HG03064 (cell line): ENCODE measurements around the gene THSD1.
"Not testable (repeated sequence)": the region's sequence is repeated elsewhere in the genome, so short reads cannot be mapped to it uniquely, and the experiment has no call there.

Experiments
- ATAC-seq: cut with Tn5 transposase; IDR thresholded peaks from one replicate; pipeline ENCODE4 v1.9.1; 2021; ENCODE audit warnings: low read depth; ENCODE audit not compliant: unreplicated experiment

THSD1 gene

DNA sequence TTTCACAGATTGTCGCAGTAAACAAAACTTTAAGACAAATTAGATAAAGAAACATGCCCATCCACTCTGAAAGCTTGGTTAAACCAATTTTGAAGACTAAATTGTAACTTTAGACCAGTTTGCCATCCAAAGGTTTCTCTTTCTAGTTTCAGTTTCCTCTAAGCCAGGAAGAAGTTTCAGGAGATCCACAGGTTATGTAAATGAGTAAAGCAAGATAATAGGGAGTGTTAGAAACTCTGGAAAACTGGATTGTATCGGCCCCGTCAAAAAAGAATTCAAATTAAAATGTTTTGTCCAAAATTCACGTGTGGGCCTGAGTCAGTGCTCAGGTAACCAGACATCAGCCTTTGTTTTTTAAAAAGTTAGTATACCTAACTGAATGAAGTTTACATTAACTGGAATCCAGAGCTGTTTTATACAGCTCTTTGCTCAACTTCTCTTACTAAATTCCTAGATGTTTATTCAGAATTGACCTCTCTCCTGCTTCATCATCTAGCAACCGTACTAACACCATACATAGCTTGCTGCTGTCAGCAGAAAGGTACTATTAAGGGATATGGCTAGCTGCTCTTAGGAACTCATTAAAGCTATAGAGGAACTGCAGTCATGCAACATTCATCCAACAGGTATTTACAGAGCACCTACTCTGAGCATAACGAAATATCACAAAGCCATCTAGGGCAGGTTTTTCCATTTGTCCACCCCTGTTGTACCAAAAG lies 43.6 kb downstream of the THSD1 start:
- not testable (repeated sequence) for ATAC-seq

DNA sequence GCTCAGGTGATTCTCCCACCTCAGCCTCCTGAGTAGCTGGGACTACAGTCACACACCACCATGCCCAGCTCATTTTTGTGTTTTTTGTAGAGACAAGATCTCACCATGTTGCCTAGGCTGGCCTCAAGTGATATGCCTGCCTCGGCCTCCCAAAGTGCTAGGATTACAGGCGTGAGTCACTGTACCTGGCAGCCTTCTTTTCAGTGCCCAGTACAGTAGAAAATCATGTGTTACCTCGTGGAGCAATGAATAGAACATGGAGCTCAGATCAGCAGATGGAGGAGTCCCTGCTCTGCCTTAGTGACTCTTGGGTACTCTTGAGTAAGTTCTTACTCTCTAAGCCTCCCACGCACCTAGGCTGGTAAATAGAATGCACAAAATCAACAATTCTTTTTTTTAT lies 44.7 kb downstream of the THSD1 start:
- no peak for ATAC-seq

DNA sequence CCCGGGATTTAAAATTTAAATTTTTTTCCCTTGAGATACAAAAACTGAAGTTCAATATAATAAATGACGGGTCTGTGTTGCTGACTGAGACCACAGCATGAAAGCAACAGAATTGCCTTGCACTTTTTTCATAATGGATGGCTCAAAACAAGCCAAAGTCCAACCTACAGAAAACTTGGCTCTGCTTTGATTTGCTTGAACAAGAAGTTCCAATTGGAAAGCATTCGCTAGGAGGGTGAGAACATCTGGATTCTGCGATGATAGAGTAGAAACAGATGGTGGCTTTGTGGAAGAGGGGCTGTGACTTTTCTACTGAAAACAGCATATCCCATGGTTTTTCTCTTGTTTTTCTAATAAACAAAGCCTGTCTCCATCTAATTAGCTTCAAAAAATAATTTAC lies 46.4 kb downstream of the THSD1 start:
- no peak for ATAC-seq

DNA sequence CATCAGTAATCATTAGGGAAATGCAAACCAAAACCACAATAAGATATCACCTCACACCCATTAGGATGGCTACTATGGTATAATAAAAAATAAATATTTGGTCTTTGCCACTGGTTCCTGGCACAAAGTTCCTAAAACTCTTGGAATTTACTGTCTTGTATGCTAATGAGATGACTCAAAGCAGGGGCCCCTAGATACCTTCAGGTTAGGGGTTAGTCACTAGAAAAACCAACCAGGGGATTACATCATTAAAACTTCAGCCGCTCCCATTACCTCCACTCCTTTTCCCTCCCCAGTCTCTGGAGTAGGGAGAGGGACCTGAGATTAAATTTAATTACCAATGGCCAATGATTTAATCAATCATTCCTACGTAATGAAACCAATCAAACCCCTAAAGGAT lies 49.6 kb downstream of the THSD1 start:
- no peak for ATAC-seq

DNA sequence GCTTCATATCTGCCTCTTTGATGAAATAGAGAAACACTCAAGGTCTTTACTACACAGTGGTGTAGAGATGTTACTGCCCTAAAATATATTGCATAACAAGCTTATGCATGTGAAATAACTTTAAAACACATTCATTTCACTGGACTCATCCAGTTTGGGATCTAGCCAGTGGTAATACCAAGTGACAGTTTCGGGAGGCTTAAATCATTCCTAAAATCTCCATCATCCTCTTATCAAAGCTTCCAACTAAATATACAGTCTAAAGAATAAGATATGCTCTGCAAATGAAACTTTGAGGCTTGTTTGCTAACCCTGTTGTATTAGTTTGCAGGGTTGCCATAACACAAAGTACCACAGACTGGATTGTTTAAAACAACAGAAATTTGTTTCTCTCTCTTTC lies 52.8 kb downstream of the THSD1 start:
- ATAC-seq, result no peak

DNA sequence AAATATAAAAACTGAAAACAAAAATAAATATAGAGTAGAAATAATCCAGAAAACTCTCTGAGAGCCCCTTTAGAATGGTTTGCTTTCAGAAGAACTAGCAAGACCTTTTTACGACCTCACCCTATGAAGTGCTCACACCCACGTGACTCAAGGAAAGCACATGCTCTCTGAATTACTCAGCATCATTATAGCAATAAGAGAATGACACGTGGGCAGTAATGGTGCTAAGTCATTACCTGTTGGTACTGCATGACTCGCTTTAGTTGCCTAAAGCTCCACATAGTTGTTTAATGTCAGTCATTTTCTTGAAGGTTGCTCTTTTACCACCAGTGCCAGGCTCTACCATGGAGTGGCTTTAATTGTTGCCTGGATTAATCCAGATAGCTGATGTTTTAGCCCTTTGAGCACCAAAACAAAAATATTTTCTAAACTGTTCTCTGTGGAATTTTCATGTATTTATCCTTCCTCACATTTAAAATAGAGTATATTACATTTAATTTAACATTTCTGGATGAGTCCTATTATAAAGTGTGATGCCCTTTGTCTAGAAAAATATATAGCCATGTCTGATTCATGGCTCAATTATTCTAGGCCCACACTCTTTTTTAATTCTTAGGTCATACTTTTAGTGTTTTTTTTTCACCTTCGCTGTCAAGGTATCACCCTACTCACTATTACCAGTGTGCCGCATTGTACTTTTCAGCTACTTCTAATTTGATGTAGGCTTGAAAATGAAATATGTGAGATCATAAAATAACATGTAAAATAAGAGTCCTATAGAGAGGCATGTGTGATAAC lies 56.8 kb downstream of the THSD1 start:
- no peak for ATAC-seq

DNA sequence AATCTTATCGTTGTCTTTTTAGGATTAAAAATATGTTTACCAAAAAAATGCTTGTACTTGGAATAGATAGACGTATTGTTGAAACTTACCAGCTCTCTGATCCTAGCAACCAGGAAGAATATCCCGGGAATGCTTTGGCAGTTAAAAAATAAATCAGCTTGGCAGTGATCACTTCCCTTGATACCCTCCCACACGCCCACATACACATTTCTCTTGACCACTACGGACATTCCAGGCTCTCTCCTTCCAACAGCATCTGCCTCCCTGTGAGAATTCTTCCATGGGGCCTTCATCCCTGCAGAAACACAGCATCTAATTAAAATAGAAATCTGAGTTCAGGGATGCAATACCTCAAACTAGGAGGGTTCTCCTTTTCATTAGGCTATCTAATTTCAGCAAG lies 57.9 kb downstream of the THSD1 start:
- no peak for ATAC-seq

DNA sequence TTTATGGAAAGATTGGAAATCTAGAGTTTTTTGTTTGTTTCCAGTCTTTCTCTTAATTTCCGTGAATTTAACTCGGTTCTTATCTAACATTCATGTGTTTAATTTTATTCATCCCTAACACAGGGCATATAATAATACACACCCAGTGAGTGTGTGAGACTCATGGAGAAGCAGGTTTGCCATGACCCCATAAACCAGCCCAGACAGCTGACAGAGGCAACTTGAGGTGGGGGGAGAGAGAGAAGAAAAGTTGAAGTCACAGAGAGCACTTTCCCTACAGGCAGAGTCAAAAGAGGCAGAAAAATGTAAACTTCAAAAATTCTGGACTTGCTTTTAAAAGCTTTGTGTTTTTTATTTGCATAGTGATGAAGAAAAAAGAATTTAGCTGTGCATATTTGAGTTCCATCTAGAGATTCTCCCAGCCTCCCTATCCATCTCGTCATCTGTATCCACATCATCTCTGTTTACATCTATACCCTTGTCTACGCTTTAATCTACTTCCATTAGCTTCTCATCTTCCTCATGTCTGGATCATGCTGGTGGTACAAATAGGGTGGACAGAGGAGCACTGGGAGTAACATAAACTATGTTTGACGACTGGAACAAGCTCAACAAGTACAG lies 60.2 kb downstream of the THSD1 start:
- ATAC-seq, result no peak

DNA sequence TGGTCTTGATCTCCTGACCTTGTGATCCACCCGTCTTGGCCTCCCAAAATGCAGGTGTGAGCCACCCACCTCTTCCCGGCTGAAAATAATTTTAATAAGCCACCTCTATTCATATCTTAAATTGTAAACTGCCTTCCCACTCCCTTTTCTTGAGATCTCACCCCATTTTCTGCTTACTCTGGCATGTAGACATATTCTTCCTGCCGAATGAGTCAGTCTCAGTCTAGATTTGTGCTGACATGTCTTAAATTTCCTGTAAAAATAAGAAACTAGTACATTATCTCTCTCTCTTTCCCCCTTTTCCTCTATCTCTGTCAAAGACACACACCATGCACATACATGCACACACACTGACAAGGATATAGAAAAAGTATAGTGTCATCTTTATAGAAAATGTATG lies 60.9 kb downstream of the THSD1 start:
- ATAC-seq, result no peak

DNA sequence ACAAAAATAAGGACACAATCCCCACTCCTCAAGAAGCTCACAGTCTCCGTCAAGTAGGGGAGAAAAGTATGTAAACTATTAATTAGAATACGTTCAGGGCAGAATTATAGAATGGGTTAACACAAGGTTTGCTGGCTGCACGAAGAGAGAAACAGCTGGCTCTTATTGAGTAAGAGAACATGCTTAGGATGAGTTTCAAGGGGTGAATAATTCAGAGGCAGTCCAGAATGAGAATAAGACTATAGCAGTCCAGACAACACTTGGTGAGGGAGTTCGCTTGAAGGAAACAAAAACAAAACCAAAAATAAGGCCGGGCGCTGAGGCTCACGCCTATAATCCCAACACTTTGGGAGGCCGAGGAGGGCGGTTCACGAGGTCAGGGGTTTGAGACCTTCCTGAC lies 61.9 kb downstream of the THSD1 start:
- no peak for ATAC-seq

DNA sequence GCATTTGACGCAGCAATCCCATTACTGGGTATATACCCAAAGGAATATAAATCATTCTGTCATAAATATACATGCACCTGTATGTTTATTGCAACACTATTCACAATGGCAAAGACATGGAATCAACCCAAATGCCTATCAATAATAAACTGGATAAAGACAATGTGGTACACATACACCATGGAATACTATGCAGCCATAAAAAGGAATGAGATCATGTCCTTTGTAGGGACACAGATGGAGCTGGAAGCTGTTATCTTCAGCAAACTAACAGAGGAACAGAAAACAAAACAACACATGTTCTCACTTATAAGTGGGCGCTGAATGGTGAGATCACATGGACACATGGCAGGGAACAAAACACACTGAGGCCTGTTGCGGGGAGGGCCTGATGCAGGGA lies 63.8 kb downstream of the THSD1 start:
- not testable (repeated sequence) for ATAC-seq

DNA sequence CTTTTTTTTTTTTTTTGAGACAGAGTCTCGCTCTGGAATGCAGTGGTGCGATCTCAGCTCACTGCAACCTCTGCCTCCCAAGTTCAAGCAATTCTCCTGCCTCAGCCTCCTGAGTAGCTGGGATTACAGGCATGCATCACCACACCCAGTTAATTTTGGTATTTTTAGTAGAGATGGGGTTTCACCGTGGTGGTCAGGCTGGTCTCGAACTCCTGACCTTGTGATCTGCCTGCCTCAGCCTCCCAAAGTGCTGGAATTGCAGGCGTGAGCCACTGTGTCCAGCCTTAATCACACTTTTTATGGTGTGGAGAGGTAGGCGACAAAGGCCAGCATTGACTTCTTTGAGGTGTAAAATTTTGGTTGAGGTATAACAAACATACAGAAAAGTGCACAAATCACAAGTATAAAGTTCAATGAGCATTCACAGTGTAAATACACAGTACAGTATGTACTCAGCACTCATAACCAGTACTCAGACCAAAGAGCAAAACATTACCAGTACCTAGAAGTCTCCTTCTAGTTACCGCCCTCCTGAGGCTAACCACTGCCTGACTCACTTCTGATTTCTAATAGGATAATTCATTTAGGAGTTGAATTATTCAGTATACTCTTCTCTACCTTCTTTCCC lies 68.0 kb downstream of the THSD1 start:
- not testable (repeated sequence) for ATAC-seq

DNA sequence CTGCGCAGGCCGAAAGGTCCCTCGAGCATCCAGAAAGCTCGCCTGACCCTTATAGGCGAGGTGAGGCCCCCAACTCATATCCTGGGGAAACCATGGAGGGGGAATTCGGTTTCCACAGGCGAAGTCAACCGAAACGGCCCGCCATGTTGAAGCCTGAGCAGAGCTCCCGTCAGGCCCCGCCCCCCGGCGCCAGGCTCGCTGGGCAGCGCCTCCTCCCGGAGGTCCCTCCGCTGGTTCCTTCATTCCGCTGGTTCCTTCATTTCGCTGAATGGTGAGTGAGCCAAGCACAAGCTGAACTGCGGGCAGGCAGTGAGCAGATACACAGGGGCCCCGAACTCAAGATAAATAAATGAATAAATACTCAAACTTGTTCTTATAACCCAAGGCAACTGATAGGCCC lies 71.9 kb downstream of the THSD1 start:
- not testable (repeated sequence) for ATAC-seq

DNA sequence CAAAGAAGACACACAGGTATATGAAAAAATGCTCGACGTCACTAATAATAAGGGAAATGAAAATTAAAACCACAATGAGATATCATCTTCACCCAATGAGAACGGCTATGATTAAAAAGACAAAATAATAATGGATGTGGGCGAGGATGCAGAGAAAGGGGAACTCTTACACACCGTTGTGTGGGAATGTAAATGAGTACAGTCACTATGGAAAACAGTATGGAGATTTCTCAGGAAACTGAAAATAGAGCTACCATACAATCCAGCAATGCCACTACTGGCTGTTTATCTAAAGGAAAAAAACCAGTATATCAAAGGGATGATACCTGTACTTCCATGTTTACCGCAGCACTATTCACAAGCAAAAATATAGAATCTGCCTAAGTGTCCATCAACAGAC lies 74.1 kb downstream of the THSD1 start:
- not testable (repeated sequence) for ATAC-seq
